ENCODE measurements around the gene SYNGR4. TPM values are rescaled to one million over a fixed set of nuclear protein-coding genes. Genes with fewer than 3 reads are reported as not detected.
A peak's percentile ranks its signal among the peaks of the same experiment; 100 is the strongest.

SYNGR4 gene
- total and polyA plus RNA-seq, 2 donors (not counting 1 experiment from before 2014, with no cell fraction given) = not detected

- H2AFZ ChIP-seq (ENCODE audit: insufficient read depth, low read depth, low read length, poor library complexity, severe bottlenecking) = peak overlapping the region; percentile 77
- no peaks in the 10 kb centered on the region for H3K9me3 Mint-ChIP-seq (ENCODE audit: insufficient read depth)
Observed at GRCh38 chr19:48333467-48334384, 30.4 kb upstream of the SYNGR4 start.

More at GRCh38 chr19:48333467-48334384, 30.4 kb upstream of the SYNGR4 start:
- ATAC-seq (ENCODE audit: low read depth) (peak; percentile 62), DNase-seq (peak; percentile 94)
- H3K4me3 ChIP-seq (ENCODE audit: control extremely low read depth in 1 of 5, extremely low read depth in 1 of 5, insufficient read depth in 1 of 5, low read depth in 2 of 5, low read length in 4 of 5) = peak overlapping the region; percentile 59 to 94 (median 90)
- peak overlapping the region; percentile 95 for H3K27ac Mint-ChIP-seq
- no peaks in the 10 kb centered on the region for H3K27me3 ChIP-seq (replicated peaks in 1 of 4; ENCODE audit: control extremely low read depth in 1 of 4, control insufficient read depth in 3 of 4, insufficient read depth in 4 of 4, low read length in 3 of 4)
- TF ChIP-seq EZH2 (IDR thresholded peaks at IDR 0.05; ENCODE audit: borderline replicate concordance, insufficient read depth, low read depth, low read length, poor library complexity, severe bottlenecking) = no peak
- TF ChIP-seq CTCF (IDR thresholded peaks at IDR 0.05) = peak; percentile 83
- H3K4me1 Mint-ChIP-seq = peaks cover 49% of the 10 kb centered on the region
- H3K36me3 ChIP-seq (replicated peaks in 1 of 2; ENCODE audit: control extremely low read depth in 1 of 2, control insufficient read depth in 1 of 2, extremely low read depth in 1 of 2, insufficient read depth in 2 of 2, low read length in 1 of 2) = peaks cover 0 to 27% of the 10 kb centered on the region in 2 experiments
- no peaks in the 10 kb centered on the region for H3K27me3 Mint-ChIP-seq
- H3K9me3 ChIP-seq (ENCODE audit: control extremely low read depth in 1 of 3, control insufficient read depth in 2 of 3, insufficient read depth in 1 of 3, low read length in 2 of 3) = peaks cover 0 to 4% (median 0%) of the 10 kb centered on the region in 3 donors
- H3K9ac ChIP-seq (ENCODE audit: low read length) = peak overlapping the region; percentile 75
- H3K4me1 ChIP-seq (ENCODE audit: control insufficient read depth in 2 of 2, insufficient read depth in 2 of 2, low read length in 2 of 2) = peaks cover 42 to 54% of the 10 kb centered on the region in 2 donors
- ChIA-PET POLR2A (interaction anchor here (0.5 to 6.6 kb wide), 11 partner anchors 8 to 1307 kb away, joined by 3 to 180 read pairs (median 4); partner anchors contain the start of genes EMP3, SYNGR4 and TMEM143), CTCF (interaction anchor here (0.6 to 11.5 kb wide), 33 partner anchors 14 to 1250 kb away, joined by 3 to 345 read pairs (median 4); partner anchors contain the start of genes EMP3, KDELR1, SPACA4 and SYNGR4)
- peaks cover 15% of the 10 kb centered on the region for H3K79me2 ChIP-seq (ENCODE audit: control insufficient read depth, insufficient read depth, low read length)
- peaks cover 22% of the 10 kb centered on the region for H4K20me1 ChIP-seq (ENCODE audit: control insufficient read depth, insufficient read depth, low read length, poor library complexity, severe bottlenecking)
- intact Hi-C loops (cut with micrococcal nuclease) = loop anchor here (1.0 to 5.0 kb wide), 11 partner anchors 13 to 1994 kb away; partner anchors contain the start of genes CALM3, GRWD1, KCNC3 and KDELR1
- peak overlapping the region; percentile 98 for H3K4me3 Mint-ChIP-seq
- peak overlapping the region; percentile 82 to 94 for H3K27ac ChIP-seq (ENCODE audit: low read length in 2 of 2)
- peak overlapping the region; percentile 96 for H3K4me2 ChIP-seq (replicated peaks; ENCODE audit: low read depth, low read length, poor library complexity, severe bottlenecking)
- 2% methylated on average over 46 of the region's 54 CpGs for WGBS (ENCODE audit: insufficient coverage)
